OCI-LY1 (cell line): ENCODE data around the gene LRRC4B.
"Not testable (repeated sequence)": the region's sequence is repeated elsewhere in the genome, so short reads cannot be mapped to it uniquely, and the experiment has no call there.

Source experiments
- H2AFZ ChIP-seq: fragments of 200-600 bp; sonication (generic), shearing (Covaris generic); 2 replicates; pipeline ENCODE4 v1.6.0; 2014; ENCODE audit warnings: antibody characterized with exemption, mild to moderate bottlenecking, low read length
- H3F3A ChIP-seq: fragments of 200-600 bp; sonication (generic), shearing (Covaris generic); 2 replicates; pipeline ENCODE4 v1.6.0; 2014; ENCODE audit warnings: mild to moderate bottlenecking, antibody characterized with exemption, low read length, moderate library complexity; ENCODE audit not compliant: insufficient read depth
- H3K27ac ChIP-seq: fragments of 200-600 bp; sonication (generic); 2 replicates; pipeline ENCODE4 v1.5.1; 2014; ENCODE audit warnings: low read length, mixed run types, mild to moderate bottlenecking, low read depth; ENCODE audit not compliant: poor library complexity, severe bottlenecking
- H3K27me3 ChIP-seq: fragments of 200-600 bp; sonication (generic); 2 replicates; pipeline ENCODE4 v1.6.0; 2014; ENCODE audit warnings: antibody characterized with exemption, mild to moderate bottlenecking, low read length, moderate library complexity; ENCODE audit not compliant: insufficient read depth
- H3K36me3 ChIP-seq: fragments of 200-600 bp; sonication (generic); 2 replicates; pipeline ENCODE4 v1.6.1; 2014; ENCODE audit warnings: mild to moderate bottlenecking, antibody characterized with exemption, low read length, moderate library complexity, mixed read lengths; ENCODE audit not compliant: insufficient read depth
- H3K4me1 ChIP-seq: fragments of 200-600 bp; sonication (generic); 2 replicates; pipeline ENCODE4 v1.5.1; 2014; ENCODE audit warnings: mild to moderate bottlenecking, low read length, moderate library complexity; ENCODE audit not compliant: insufficient read depth, severe bottlenecking
- H3K4me2 ChIP-seq: fragments of 200-600 bp; sonication (generic), shearing (Covaris generic); 2 replicates; pipeline ENCODE4 v1.6.1; 2014; ENCODE audit warnings: low read length
- H3K4me3 ChIP-seq: fragments of 200-600 bp; sonication (generic); 2 replicates; pipeline ENCODE4 v1.5.1; 2014; ENCODE audit warnings: low read length, low read depth, mild to moderate bottlenecking, mixed read lengths; ENCODE audit not compliant: poor library complexity, severe bottlenecking
- H3K79me2 ChIP-seq: fragments of 200-600 bp; shearing (Covaris generic); 2 replicates; pipeline ENCODE4 v1.6.1; 2016; ENCODE audit warnings: mixed run types, low read length, mixed read lengths; ENCODE audit not compliant: insufficient read depth
- H3K9ac ChIP-seq: fragments of 200-600 bp; sonication (generic), shearing (Covaris generic); 2 replicates; pipeline ENCODE4 v1.6.1; 2014; ENCODE audit warnings: mild to moderate bottlenecking, low read length, mixed read lengths
- H3K9me2 ChIP-seq: fragments of 200-600 bp; sonication (generic), shearing (Covaris generic); 2 replicates; pipeline ENCODE4 v1.6.1; 2014; ENCODE audit warnings: low read depth, mild to moderate bottlenecking, low read length, mixed read lengths
- H3K9me3 ChIP-seq: fragments of 200-600 bp; shearing (Covaris generic); 2 replicates; pipeline ENCODE4 v1.6.1; 2014; ENCODE audit warnings: low read length, mixed read lengths
- H4K20me1 ChIP-seq: fragments of 200-600 bp; sonication (generic), shearing (Covaris generic); 2 replicates; pipeline ENCODE4 v1.6.0; 2016; ENCODE audit warnings: mild to moderate bottlenecking, low read length; ENCODE audit not compliant: insufficient read depth
- EZH2 ChIP-seq: fragments of 200-600 bp; sonication (generic), shearing (Covaris generic); IDR thresholded peaks from 2 replicates; pipeline ENCODE4 v1.8.0; 2017; ENCODE audit warnings: borderline replicate concordance, mixed run types, mild to moderate bottlenecking, antibody characterized with exemption, low read length, moderate library complexity, mixed read lengths
- TF ChIP-seq, protein P1 (sequence below): fragments of 200-600 bp; sonication (generic), shearing (Covaris generic); IDR thresholded peaks from 2 replicates; pipeline ENCODE4 v1.5.1; 2017; ENCODE audit warnings: mild to moderate bottlenecking, antibody characterized with exemption, low read length, moderate library complexity, mixed read lengths

LRRC4B gene

DNA sequence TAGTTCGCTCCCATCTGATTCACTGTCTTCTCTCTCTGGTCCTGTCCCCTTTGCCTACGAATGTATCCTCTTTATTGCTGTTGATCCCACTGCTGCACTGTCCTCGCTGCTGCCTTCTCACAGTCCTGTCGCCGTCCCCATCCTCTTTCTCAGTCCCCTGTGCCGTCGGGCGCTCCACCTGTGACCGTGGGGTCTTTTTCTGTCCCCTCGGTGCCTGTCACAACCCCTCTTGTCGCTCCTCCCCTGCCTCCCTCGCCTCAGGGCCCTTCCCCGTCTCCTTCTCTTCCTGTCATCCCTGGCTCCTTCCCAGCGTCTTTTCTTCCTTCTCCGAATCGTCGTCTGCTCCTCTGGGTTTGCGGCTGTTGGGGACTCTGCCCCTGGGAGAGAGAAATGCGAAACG, 39.2 kb upstream of the LRRC4B start:
- no peak overlapping the region for H3K4me3 ChIP-seq
- H3K79me2 ChIP-seq: no peaks in the 10 kb centered on the region
- no peaks in the 10 kb centered on the region for H3K27me3 ChIP-seq
- no peak for TF ChIP-seq EZH2
- TF ChIP-seq, protein P1, sequence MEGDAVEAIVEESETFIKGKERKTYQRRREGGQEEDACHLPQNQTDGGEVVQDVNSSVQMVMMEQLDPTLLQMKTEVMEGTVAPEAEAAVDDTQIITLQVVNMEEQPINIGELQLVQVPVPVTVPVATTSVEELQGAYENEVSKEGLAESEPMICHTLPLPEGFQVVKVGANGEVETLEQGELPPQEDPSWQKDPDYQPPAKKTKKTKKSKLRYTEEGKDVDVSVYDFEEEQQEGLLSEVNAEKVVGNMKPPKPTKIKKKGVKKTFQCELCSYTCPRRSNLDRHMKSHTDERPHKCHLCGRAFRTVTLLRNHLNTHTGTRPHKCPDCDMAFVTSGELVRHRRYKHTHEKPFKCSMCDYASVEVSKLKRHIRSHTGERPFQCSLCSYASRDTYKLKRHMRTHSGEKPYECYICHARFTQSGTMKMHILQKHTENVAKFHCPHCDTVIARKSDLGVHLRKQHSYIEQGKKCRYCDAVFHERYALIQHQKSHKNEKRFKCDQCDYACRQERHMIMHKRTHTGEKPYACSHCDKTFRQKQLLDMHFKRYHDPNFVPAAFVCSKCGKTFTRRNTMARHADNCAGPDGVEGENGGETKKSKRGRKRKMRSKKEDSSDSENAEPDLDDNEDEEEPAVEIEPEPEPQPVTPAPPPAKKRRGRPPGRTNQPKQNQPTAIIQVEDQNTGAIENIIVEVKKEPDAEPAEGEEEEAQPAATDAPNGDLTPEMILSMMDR: no peak
- no peaks in the 10 kb centered on the region for H3K4me1 ChIP-seq
- no peak overlapping the region for H3K4me2 ChIP-seq
- no peak overlapping the region for H3K9ac ChIP-seq
- no peaks in the 10 kb centered on the region for H3K9me3 ChIP-seq
- no peaks in the 10 kb centered on the region for H4K20me1 ChIP-seq
- H3K36me3 ChIP-seq: no peaks in the 10 kb centered on the region
- no peak overlapping the region for H3K27ac ChIP-seq
- no peak overlapping the region for H2AFZ ChIP-seq
- H3F3A ChIP-seq: no peaks in the 10 kb centered on the region
- no peaks in the 10 kb centered on the region for H3K9me2 ChIP-seq

GRCh38 chr19:50606059-50606836, 38.0 kb upstream of the LRRC4B start:
- not testable (repeated sequence) for H4K20me1 ChIP-seq, H3K27me3 ChIP-seq, H3K9ac ChIP-seq, H3K9me2 ChIP-seq, H3K9me3 ChIP-seq, H3F3A ChIP-seq, H3K4me1 ChIP-seq, H3K36me3 ChIP-seq, H3K27ac ChIP-seq, H3K79me2 ChIP-seq, H3K4me2 ChIP-seq, H3K4me3 ChIP-seq, H2AFZ ChIP-seq

DNA sequence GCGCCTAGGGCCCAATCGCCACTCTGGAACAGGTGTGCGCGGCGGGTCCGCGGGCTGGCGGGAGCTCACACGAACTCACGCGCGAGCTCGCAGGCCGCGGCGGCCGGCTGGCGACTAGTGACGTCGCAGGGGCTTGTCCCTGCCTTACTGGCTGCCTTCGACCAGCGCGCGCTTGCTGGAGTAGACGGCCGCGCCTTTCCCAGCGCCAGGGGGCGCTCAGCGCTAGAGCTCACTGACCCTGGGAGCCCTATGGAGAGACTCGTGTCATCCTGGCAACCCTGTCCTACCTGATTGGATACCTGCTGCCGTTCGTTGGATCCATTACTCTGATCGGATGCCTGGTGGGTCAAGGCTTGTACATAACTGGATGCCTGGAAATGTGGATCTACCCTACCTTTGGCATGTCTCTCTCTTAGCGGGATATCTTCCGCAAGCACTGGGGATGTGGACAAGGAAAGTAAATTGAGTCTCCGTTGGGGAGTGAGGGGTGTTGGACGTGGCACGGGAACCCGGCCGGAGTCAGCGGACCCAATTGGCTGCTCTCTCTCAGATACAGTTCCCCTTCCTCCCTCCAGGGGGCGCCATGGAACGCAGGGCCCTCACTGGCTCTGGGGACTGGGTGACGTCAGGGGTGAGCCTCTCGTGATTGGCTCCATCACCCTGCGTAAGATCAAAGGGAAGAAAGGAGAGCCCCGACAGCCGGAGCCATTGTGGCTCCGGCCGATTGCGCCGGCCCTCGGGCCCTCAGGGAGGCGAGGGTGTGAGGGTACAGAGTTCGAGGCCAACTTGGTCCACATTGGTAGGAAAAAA, 36.2 kb upstream of the LRRC4B start:
- not testable (repeated sequence) for H3K4me2 ChIP-seq, H3K9me2 ChIP-seq, H3K27ac ChIP-seq, H3K9me3 ChIP-seq, H3K9ac ChIP-seq, H3F3A ChIP-seq, H3K27me3 ChIP-seq, H4K20me1 ChIP-seq, H2AFZ ChIP-seq, H3K79me2 ChIP-seq, H3K4me1 ChIP-seq, H3K4me3 ChIP-seq, H3K36me3 ChIP-seq

GRCh38 chr19:50602935-50603334, 34.7 kb upstream of the LRRC4B start:
- Histone ChIP-seq H3K4me1 (no peaks in the 10 kb centered on the region), H2AFZ (no peak overlapping the region), H3K4me3 (no peak overlapping the region), H3K36me3 (no peaks in the 10 kb centered on the region), H4K20me1 (no peaks in the 10 kb centered on the region), H3K27ac (no peak overlapping the region), H3K9ac (no peak overlapping the region), H3K9me2 (no peaks in the 10 kb centered on the region), H3K9me3 (no peaks in the 10 kb centered on the region), H3K27me3 (0 out of 2 replicates have a peak, but pooled peaks cover 3% of the 10 kb centered on the region), H3K4me2 (no peak overlapping the region), H3K79me2 (no peaks in the 10 kb centered on the region), H3F3A (no peaks in the 10 kb centered on the region)
- no peak for TF ChIP-seq EZH2
- TF ChIP-seq, protein P1: no peak
